Stimulated activated CD4-positive, alpha-beta T cell treated with anti-CD3 and anti-CD28 coated beads, Interleukin-2, amount 100 ng/mL, for 4 hours (primary cell): ENCODE measurements around the gene KCNAB1.
A peak's percentile ranks its signal among the peaks of the same experiment; 100 is the strongest.
"Not testable (repeated sequence)": the region's sequence is repeated elsewhere in the genome, so short reads cannot be mapped to it uniquely, and the experiment has no call there.

Experiments used
- DNase-seq: peaks from one replicate; pipeline ENCODE4 v3.0.0-alpha.2; 2020; ENCODE audit warnings: low read depth

Gene KCNAB1

DNA sequence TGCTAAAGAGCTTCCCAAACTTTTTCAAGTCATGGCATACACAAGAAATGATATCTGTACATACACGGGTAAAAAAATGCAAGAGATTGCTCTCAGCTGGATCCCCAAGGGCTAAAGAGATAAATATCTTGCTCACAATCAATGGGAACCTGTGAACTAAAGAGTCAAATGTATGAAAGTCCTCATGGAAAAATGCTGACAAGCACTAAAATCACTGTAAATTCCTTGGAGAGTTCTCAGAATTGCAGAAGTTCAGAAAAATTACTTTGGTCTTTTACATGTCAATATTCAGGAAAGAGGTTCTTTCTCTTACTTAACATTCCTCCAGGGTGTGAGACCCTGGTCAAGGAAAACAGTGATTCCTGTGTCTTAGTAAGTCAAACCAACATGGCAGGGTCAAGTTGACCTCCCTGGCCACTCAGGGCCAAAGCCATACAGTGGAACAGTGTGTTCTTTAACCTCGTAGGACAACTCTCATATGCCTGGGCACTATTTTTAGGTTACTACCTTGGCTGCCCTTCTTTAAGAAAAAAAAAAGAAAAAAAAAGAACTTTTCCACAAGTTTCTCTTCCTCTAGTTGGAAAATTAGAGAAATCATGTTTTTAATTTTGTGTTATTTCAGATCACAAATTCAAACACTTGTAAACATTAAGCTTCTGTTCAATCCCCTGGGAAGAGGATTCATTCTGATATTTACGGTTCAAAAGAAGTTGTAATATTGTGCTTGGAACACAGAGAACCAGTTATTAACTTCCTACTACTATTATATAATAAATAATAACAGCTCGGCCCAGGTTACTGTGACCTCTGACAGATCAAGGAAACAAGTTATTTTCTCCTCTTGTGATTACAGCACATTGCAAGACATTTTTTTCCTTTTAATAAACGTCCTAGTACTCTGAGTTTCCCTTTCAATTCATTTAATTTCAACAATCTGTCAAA, 422.0 kb downstream of the KCNAB1 start:
- DNase-seq = no peak

DNA sequence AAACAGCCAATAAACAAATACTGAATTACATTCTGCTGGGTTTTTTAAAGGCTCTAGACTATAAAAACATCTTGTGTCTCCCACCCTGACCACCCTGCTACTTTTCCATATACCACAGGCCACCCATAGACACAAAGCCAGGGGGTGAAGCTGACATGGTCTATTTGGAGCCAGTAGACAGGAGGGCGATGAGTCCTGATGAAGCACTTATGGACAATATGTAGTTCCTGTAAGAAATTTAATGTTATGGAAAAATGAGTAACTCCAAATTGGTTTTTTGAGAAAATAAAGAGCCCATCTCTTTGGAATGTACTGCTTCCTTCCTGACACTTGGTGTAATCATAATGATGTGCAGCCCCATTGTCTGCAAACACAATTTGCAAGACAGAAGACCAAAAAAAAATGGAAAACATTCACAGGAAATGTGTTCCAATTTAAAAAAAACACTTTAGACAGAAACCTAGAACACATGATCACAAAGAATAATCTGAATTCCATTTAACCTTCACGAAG, 422.7 kb downstream of the KCNAB1 start:
- no peak for DNase-seq

DNA sequence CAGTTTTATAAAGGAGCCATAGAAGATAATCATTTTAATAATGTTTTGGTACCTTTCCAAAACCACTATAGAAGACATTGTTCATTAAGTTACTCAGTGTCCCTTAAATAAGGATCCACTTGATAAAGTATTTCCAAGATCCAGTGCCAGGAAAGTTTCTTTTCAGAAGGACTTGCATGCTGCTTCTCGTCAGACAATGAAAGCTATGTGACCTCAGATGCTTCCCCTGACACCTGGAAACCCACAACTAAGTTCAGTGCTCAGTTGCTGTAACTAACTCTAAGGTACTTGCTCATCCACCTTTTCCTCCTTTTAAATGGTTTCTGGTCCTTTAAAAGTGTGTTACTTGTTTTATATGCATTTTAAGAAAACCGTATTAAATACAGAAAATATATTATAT, 427.3 kb downstream of the KCNAB1 start:
- no peak for DNase-seq

DNA sequence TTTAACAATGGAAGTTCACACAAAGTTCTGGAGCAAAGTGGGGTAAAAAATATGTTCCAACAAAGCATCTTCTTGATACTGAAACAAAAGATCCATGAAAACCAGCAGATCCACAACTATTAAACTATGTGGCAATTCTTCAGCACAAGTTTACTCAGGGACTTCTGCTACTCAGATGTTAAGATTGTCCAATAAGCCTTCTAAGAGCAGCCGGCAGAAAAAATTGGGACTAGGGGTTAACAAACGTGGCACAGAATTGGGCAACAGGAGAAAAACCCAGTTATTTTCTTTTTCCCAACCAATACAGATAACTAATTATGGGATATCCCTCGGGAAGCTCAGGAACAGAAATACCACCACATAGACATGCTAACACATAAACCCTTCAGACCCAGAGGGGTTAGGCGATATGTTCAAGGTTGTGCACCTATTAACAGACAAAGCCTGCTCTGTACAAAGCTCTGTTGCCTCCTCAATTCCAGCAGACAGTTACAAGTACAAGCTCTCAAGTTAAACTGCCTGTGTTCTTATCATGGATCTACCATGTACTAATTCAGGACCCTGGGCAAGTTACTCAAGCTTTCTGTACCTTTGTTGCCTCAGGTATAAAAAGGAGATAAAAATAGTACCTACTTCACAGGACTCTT, 427.8 kb downstream of the KCNAB1 start:
- no peak for DNase-seq

DNA sequence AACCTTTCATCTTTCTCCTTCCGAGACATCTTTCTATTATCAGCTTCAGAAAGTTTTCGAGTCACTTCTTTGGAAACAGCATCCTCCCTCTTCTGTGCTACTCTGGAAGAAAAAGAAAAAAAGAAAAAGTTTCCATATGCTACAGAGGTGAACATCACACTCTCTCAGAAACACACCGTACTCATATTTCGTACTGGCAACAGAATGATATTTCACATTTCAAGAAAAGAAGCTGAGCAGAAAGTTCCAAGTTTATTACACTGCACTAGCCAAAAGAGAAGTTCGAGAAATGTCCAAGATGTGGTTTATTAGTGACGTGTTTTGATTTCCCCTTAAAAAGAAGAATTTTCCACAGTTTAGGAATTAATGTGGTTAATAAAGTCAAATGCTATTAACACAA, 428.5 kb downstream of the KCNAB1 start:
- DNase-seq = no peak

DNA sequence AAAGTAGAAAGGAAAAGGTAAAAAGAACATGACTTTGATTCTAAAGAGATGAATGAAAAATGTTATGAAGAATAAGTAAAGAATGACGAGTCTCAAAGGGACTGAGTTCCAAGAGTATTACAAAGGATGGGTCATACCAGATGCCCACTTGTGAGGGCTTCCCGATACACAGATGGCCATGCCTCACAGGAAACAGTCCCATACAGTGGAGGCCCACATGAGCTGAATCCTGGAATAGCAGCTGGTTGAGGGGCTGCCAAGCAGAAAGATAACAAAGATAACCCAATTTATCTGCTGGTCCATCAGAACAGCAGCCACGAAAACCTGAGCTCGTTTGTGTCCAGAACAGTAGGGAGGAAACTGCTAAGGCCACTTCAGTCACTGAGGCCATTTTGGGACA, 430.9 kb downstream of the KCNAB1 start:
- DNase-seq = no peak

DNA sequence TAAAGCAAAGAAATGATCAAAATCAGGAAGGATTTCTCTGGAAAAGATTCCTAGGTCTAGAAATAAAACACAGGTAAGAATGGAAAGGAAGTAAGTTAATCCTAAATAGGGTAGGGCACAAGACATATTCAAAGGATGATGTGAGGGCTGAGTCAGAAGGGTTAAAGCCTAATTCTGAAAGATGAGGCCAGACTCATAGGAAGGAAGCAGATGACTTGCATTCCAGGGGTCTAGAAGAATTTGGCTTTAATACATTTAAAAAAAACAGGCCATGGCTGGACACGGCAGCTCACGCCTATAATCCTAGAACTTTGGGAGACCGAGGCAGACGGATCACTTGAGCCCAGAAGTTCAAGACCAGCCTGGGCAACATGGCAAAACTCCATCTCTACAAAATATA, 431.4 kb downstream of the KCNAB1 start:
- DNase-seq = no peak

DNA sequence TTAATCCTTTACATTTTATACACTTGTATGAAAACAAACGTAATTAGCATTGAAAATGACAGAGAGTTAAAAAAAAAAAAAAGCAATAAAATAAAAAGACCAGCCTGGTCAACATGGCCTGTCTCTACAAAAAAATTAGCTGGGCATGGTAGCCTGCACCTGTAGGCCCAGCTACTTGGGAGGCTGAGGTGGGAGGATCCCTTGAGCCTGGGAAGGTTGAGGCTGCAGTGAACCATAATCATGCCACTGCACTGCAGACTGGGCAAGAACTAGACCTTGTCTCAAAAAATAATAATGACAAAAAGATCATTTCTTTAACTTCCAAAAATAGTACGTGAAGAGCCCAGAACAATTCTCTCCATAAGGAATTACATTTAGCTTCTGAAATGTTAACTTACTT, 432.6 kb downstream of the KCNAB1 start:
- DNase-seq = no peak

DNA sequence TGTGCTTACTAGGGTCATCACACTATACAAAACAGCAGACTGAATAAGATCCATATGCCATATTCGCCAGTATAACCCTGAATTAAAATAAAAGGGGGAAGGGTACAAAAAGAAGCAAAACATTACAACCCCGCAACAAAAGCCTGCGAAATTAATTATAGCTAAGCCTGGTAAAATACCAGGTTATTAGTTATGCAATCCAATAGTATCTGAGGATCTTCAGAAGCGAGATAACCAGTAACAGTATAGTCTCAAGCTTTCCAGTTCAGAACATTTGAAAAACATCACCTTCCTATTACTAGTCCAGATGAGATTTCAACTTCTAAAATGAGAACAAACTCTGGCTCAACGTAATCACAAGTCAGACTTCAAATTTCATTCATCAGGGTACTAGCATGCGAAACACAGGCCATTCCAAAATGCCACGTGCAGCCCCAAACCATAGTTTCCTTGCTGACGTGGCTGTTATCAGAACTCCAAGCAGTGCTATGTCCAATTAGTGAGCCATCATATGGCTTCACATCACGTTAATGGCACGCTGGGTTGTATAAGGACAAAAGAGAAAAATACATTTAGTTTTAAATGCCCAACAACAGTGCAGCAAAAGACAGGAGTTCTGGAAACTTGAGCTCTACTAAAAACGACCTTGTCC, 433.5 kb downstream of the KCNAB1 start:
- DNase-seq = no peak

DNA sequence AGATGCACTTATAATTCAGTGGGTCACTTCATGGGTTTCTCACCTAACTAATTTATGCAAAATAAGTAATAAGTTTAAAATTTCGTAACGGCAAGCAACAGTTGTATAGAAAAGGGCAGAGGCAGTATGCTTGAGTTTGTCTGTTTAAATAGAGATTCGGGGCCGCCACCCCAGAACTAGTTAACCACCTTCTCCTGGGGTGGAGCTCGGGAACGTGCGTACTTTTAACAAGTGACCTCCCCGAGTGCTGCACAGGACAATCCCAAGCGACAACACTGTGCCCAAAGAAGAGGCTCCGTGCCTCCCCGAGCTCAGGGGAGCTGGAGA, 434.1 kb downstream of the KCNAB1 start:
- no peak for DNase-seq

DNA sequence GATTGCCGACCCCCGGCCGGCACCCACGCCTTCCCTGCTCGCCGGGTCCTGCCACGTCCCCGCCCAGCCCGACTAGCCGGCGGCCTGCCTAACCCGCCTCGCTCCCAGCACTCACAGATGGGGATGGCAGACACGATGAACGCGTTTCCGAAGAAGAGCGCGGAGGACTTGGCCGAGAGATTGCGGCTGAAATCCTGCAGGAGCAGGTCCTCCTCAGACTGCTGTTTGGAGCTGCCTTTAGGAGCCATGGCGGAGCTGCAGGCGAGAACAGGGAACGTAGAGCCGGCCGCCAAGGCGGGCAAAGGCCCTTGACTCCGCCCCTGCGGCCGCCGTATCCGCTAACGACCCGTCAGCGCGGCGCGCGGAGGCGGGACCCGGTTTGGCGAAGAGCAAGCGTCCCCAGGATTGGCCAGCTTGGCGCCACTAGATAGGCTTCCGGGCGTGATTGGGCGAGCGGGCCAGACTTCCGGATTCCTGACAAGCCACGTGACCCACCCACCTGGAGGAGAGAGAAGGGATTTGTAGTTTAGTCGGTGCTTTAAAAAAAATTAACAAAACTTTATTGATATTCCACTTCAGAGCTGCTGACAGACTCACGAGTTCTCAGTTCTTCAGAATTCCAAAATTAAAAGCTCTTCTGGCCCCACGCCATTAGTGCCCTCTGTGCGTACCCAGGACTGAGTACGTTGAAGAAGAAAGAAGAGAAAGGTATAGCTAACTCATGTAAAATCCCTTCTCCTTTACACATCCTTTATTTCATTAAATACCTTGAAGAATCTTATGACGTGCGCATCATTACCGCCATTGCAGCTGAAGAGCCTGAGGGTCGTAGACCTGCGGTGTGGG, 434.7 kb downstream of the KCNAB1 start, which contains the start of gene SSR3:
Gene SSR3 (minus strand): TSS at position 276 of the 846 bp plus-strand sequence. CDS start 28 bp downstream, at position 248.
- DNase-seq = peak; percentile 99

DNA sequence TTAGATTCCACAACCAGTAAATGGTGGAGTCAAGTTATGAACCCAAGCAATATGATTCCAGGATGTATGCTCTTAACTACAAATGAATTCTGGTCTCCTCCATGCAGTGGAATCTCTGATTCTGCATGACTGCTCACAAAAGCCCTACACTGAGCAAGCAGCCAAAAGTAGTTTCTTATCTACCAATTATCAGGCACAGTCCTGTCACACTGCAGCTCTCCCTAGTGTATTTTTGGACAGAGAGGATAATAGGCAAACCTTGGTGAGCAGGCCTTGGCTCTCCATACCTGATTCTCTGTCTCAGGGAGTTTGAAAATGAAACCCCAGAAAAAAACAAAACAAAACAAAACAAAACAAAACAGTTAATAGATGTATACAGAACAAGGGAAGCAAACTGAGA, 438.0 kb downstream of the KCNAB1 start:
- DNase-seq = no peak

DNA sequence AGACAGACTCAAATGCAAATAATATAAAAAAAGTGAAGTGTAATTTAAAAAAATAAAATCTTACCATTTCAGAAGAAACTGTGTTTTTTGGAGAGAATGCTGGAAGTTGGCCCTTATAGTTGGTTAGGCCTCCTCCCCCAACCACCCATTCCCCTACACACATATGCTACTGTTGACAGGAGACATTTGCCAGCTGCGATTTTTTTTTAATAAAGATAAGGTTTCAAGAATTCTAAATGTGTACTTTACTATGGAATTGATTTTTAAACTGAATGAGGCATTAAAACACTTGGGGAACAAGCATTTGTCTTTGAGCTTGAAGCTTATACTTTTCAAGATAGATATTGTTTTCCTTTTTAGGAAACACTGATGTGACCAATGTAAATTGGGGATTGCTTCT, 438.9 kb downstream of the KCNAB1 start:
- DNase-seq = no peak

DNA sequence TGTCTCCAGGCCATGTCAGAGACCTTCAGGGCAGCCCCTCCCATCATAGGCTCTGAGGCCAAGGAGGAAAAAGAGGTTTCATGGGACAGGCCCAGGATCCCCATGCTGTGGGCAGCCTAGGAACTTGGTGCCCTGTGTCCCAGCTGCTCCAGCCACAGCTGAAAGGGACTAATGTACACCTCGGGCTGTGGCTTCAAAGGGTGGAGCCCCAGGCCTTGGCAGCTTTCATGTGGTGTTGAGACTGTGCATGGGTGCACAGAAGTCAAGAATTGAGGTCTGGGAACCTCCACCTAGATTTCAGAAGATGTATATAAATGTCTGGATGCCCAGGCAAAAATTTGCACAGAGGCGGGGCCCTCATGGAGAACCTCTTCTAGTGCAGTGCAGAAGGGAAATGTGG, 441.2 kb downstream of the KCNAB1 start:
- no peak for DNase-seq

DNA sequence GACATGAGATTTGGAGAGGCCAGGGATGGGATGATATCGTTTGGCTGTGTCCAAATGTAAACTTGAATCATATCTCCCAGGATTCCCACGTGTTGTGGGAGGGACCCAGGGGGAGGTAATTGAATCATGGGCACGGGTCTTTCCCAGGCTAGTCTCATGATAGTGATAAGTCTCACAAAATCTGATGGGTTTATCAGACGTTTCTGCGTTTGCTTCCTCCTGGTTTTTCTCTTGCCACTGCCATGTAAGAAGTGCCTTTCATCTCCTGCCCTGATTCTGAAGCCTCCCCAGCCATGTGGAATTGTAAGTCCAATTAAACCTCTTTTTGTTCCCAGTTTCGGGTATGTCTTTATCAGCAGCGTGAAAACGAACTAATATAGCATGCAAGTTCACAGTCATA, 442.1 kb downstream of the KCNAB1 start:
- DNase-seq = not testable (repeated sequence)

DNA sequence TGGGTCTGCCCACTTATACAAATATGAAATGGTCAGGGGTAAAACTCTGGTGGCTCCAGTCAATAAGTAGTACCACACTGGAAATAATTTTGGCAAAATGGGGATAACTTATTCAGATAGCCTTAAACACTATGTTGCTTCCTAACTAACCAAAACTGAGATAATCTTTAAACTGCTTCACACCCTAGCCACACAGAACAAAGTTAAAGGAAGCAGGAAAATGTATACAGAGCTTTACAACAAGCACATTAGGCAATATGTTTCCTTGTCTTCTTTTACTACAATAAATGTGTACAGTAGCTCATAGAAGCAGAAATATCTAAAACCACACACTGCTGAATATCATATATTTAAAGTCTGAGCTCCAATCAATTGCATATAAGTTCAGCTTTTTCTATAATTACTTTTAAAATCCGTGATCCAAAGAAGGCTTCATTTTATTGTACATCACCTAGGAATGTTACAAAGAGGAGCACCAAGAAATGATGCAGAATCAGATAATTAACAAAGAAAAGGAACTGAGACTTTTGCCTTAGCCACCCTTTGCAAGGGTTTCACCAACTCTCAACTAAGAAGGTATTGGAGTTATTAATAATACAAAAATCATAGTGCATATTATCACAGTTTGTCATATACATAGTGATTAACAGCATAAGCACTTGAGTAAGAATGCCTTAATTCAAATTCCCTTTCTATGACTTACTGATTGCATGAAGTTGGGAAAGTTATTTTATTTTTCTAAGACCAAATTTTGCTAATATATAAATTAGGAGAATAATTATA, 443.7 kb downstream of the KCNAB1 start:
- no peak for DNase-seq

DNA sequence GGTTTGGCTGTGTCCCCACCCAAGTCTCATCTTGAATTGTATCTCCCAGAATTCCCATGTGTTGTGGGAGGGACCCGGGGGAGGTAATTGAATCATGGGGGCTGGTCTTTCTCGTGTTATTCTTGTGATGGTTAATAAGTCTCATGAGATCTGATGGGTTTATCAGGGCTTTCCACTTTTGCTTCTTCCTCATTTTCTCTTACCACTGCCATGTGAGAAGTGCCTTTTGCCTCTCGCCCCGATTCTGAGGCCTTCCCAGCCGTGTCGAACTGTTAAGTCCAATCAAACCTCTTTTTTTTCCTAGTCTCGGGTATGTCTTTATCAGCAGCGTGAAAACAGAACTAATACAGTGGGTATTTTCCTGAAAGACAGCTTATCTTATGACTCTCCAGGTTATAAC, 448.6 kb downstream of the KCNAB1 start:
- not testable (repeated sequence) for DNase-seq

DNA sequence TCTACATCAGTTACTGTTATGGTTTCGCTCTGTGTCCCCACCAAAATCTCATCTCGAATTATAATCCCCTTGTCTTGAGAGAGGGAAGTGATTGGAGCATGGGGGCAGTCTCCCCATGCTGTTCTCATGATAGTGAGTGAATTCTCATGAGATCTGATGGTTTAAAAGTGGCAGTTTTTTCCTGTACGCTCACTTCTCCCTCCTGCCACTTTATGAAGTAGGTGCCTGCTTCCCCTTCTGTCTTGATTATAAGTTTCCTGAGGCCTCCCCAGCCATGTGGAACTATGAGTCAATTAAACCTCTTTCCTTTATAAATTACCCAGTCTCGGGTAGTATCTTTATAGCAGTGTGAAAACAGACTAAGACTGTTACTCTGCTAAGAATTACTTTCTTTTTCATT, 449.5 kb downstream of the KCNAB1 start:
- not testable (repeated sequence) for DNase-seq

DNA sequence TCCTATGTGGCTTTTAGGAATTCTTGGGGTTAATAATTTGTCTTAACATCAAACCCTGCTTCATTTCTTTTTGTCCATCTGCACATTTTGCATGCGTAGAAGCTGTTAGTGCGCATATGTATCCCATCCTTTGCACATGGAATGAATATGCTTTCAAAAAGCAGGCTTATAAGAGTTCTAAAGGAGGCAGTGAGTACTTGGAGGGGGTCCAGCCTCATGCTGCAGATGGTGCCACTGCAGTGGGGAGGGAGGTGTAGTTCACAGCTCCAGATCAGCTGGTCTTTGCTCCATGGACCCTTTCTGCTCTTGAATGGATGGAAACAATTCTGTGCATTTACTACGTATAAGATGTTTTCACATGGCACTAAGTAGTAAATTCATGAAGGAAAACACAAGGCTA, 455.3 kb downstream of the KCNAB1 start:
- DNase-seq = no peak

DNA sequence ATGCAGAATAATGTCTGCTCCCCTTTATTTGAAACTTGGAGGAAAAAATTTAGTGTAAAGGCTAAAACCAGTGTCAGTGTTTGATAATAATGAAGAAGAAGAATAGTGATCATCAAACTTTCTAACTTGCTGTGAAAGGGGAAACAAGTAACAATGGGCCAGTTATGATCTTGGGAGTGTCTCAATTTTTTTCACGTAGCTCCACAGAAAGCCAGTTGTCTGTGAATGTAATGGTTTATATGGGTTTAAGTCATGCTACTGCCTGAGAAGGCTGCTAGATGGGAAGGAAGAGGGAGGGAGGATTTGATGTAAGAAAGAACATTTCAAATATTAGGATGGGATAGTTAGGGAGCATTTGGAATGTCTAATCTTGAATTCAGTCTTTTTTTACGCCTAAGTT, 455.7 kb downstream of the KCNAB1 start:
- DNase-seq = no peak
